ENCODE data around the gene ARF5.
"Not testable (repeated sequence)": the region's sequence is repeated elsewhere in the genome, so short reads cannot be mapped to it uniquely, and the experiment has no call there.

ARF5 gene

DNA sequence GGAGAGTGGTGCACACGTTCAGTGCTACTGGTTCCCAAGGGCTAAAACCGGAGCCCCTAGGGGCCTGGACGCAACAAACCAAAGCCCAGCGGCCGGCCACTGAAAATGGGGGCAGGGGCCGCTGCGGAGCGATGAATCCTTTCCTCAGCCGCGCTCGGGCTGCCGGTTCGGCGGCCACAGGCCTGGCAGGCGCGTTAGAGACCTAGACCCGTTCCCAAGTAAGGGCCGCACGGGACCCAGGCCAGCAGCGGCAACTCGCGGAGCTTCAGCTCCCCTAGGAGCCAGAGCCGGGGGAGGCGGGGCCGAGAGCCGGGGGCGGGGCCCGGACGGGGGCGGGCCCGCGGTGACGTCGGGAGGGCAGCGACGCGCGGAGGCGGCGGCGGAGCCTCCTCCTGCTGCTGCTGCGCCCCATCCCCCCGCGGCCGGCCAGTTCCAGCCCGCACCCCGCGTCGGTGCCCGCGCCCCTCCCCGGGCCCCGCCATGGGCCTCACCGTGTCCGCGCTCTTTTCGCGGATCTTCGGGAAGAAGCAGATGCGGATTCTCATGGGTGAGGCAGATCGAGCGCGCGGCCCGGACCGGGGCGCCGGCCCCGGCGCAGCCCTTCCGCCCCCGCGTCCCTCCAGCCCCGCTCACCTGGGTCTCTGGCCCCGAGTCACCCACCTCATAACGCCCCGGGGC lies at the start of gene ARF5:
ARF5 (plus strand) TSS at position 393 of the 678 bp plus-strand sequence; CDS start at position 481, 88 bp downstream.
- peak; percentile 73 to 90 (median 86) for DNase-seq

DNA sequence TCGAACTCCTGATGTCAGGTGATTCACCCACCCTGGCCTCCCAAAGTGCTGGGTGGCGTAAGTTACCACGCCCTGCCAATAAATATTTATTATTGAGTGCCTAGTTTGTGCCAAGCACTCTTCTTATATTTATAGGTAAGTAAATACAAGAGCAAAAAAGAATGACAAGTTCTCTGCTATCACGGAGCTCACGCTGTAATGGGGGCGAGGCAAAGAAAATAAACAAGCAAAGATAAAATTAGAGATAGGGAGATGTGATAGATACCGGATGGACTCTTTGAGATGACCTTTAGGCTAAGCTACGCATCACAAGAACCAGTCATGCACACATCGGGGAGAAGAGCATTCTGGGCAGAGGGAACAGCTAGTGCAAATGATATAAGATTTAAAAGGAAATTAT lies 49.1 kb upstream of the ARF5 start:
- no peak for DNase-seq

DNA sequence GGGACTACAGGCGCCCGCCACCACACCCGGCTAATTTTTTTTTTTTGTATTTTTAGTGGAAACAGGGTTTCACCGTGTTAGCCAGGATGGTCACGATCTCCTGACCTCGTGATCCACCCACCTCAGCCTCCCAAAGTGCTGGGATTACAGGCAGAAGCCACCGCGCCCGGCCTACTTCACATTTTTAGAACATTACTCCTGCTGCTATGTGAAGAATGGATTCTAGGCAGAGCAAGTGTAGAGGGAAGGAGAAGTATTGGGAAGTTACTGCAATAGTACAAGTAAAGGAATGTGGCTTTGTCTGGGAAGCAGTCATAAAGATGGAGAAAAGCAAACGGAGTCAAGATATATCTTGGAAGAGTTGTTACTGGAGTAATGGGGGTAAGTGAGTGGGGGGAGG lies 47.8 kb upstream of the ARF5 start:
- not testable (repeated sequence) for DNase-seq

DNA sequence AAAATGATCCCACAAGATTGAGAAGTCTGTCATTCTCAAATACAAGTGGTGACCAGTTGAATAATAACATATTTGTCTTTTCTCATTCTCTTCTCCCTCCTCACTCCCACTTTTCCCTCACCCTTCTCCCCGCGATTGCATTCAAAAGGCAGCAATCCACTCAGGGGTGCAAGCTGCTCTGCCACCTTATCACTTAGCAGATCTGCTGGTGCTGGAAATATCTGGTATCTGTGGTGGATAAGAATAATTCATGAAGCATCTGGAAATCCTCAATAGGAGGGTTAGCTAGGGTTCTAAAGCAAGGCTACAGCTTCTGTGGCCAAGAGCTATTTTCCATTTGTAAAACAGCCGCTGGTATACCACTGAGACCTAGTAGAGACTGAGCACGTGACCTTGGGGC lies 46.7 kb upstream of the ARF5 start:
- no peak for DNase-seq

DNA sequence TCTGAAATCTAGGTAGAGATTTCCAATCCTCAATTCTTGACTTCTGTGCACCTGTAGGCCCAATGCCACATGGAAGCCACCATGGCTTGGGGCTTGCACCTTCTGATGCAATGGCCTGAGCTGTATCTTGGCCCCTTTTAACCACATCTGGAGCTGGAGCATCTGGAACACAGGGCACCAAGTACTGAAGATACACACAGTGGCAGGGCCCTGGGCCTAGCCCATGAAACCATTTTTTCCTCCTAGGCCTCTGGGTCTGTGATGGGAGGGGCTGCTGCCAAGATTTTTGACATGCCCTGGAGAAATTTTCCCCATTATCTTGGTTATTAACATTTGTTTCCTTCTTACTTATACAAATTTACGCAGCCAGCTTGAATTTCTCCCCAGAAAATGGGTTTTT lies 41.9 kb upstream of the ARF5 start:
- no peak for DNase-seq

DNA sequence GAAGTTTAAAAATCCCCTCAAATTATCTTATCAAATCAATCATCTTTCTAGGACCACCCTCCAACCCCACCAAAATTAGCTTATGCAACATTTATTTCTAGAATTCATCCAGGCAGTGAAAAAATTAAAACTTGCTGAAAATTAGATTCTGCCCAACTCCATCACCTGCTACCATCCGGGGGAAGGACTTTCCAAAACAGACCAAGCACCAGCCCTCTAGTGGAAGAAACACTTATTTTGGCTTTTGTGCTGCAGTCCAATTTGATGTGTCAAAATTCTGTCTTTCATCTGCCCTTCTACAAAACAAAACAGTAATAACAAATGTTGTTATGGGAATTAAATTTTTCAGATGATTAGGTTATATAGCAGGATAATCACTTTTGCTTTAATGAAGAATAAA lies 38.0 kb upstream of the ARF5 start:
- no peak for DNase-seq

DNA sequence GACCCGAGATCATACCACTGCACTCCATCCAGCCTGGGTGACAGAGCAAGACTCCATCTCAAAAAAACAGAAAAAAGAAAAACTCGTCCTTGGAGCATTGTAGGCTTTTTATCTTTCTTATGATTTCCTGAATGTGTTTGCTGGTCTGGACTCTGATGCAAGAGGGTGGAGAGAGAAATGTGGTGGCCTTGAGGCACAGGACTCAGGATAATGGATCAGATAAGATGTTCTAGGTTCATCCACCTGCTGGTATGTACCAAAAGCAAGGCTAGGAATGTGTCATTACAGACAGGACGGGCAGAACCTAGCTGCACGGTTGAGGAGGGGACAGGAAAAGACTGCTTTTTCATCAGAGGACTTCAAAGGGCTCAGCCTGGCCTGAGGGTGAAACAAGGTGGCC lies 36.3 kb upstream of the ARF5 start:
- no peak for DNase-seq

DNA sequence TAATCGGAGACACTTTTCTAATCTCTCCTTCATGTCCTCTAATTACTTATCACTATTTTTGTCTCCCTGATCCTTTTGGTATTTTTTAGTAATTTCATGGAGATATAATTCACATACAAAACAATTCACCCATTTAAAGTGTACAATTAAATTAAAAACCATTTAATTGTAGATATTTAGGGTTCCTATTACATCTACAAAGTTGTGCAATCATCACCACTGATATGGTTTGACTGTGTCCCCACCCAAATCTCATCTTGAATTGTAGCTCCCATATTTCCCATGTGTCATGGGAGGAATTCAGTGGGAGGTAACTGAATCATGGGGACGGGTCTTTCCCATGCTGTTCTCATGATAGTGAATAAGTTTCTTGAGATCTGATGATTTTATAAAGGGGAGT lies 31.8 kb upstream of the ARF5 start:
- DNase-seq: no peak

DNA sequence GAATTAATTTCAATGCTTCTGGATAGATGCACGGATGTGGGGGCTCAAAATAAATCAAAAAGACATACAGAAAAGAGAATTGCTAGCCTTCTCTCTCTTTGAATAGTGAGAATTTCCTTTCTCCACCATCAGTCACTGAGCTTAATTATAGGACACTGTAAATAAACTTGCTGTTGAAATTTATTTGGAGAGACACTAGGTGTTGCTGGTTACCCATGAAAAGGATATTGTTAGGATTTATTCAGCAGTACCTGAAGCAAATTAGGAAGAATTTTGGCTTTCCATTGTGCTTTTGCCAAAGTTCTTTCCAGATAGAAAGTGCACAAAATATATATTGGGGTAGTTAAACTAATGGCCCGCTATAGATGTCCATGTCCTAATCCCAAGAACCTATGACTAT lies 30.4 kb upstream of the ARF5 start:
- DNase-seq: no peak

DNA sequence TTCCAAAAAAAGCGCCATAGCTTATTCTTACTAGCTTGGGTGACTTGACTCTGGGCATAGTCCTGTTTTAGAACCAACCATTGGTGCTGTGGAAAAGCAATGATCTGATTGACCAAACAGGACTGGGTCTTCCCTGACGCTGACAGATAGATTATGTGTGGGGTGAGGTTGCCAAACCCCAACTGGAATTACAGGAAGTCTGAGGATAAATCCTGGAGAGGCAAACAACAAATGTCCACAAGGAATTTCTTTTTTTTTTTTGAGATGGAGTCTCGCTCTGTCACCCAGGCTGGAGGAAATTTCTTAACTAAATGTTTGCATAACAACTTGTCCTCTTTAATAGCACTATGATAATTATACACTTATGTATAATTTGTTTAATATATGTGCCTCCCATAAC lies 22.0 kb upstream of the ARF5 start:
- no peak for DNase-seq

DNA sequence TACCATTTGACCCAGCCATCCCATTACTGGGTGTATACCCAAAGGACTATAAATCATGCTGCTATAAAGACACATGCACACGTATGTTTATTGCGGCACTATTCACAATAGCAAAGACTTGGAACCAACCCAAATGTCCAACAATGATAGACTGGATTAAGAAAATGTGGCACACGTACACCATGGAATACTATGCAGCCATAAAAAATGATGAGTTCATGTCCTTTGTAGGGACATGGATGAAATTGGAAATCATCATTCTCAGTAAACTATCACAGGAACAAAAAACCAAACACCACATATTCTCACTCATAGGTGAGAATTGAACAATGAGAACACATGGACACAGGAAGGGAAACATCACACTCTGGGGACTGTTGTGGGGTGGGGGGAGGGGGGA lies 20.2 kb upstream of the ARF5 start:
- DNase-seq: not testable (repeated sequence)

DNA sequence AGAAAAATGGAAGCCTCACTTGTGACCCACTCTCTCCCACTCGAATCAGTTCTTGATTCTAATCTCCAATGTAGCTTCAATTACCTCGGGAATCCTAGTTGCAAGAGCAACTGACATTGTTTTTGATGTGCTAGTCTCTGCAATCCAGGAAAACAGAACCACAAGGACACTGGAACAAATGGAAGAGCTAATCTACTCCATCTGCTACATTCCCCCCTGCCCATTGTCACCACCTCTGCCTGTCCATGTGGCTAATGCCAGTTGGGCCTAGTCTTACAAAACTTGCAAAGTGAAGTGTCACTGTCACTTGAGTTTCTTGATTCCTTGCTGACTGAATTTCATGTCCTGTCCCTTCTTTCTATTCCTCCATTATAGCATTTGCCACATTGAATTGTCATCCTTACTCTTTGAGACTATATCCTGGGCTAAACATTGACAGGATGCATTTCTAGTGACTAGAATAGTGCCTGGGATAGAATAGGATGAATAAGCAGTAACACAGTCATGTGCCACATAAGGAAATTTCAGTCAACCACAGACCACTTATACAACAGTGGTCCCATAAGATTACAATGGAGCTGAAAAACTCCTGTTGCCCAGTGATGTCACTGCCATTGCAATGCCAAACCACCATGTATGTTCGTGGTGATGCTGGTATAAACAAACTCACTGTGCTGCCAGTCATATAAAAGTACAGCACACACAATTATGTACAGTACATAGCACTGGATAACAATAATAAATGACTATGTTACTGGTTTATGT lies 16.3 kb upstream of the ARF5 start:
- no peak for DNase-seq

DNA sequence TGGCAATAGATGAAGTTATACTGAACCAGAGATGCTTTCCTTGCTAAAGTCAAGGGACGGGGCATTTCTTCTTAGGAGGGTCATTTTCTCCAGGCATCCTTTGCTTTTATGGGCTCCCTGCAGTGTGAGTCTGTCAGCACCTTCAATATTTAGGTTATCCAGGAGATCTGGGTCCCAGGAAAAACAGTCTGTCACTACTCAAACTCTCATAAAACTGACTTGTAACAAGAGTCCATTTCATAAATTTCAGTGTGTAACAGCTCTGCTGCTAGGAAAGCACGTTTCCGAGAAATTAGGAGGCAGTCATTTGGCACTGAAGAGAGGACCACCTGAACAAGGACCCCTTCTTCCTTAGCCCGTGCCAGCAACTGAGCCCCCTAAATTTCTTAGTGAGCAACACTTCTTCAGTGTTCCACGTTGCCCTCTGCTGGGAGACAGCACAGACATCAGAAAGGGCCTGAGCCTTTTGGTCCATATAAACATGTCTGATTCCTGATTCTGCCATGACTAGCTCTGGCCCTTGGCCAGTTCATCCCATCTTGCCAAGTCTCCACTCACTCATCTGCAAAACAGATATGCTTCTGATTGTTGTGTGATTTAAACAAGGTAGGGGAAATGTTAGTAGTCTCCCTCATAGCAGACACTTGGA lies 10.1 kb upstream of the ARF5 start:
- no peak for DNase-seq

DNA sequence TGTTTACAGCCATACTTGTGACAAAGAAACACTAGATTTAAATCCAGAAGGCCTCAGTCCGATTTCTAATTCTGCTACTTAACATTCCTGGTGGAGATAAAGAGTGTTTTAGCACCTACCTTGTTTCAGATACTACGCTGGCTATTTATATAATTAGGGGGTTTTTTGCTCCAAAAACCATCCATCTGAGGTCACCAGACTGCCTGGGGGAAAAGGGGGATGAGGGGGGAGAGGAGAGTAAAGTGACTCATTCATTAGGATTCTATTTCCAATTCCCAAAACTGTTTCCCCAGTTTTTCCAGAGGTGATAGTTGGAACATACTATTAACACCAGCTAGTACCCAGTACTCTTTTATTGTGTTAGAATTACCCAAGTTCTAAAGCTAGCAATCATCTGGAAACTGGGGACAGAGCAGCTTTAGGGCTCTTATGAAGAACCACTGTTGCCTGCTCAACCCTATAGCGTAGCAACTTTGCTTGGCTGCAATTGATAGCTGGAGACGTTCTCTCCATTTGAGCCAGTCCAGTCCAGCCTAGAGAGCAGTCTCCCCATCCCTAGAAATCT lies 9.4 kb upstream of the ARF5 start:
- no peak for DNase-seq

DNA sequence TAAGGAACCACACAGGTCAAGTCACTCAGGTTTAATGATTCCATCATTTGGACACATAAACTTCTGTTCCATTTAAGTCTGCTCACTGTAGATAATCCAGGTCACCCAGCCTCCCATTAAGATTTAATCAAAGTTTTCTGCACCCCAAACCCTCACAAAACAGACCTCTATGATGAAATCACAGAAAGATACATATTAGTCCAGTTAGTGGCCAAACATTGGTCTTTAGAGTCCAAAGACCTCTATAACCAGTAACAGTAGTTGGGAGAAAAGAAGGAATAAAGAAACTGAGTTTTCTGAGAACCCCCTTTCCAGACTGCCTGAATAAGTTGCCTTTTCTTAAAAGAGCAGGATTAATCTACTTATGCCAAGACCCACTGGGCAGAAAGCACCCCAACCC lies 7.6 kb upstream of the ARF5 start:
- DNase-seq: no peak

DNA sequence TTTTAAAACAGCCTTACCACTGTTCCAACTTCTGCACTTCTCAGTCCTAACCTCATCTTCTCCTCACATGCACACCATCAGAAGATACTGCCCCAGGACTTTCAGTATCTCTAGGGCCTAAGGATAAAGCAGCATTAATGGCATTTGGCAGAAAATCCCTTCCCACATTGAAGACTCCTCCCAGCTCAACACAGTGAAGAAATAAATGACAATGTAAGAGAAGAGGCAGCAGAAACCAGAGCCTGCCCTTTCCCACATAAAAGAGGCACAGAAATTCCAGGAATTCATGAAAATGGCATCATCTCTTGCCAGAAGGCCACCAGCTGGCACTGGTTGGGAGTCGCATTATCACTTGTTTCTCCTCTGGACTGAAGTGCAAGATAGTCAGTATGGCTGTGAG lies 6.5 kb upstream of the ARF5 start:
- no peak for DNase-seq

DNA sequence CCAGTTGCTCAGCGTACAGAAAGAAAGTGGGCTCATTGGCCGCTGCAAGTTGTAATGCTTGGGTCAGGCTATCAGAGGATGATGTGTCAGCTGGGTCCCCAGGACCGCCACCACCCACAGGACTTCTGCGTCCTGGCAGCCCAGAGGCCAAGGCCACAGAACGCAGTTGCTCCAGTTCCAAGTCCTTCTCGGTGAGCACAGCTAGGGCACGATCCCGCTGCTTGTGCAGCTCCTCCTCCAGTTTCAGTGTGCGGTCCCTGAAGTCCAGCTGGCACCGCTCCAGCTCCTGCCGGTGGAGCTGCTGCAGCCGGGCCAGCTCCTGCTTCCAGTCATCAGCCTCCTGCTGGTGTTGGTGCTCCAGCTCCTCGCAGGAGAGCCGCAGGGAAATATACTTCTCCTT lies 5.8 kb upstream of the ARF5 start:
- no peak for DNase-seq

DNA sequence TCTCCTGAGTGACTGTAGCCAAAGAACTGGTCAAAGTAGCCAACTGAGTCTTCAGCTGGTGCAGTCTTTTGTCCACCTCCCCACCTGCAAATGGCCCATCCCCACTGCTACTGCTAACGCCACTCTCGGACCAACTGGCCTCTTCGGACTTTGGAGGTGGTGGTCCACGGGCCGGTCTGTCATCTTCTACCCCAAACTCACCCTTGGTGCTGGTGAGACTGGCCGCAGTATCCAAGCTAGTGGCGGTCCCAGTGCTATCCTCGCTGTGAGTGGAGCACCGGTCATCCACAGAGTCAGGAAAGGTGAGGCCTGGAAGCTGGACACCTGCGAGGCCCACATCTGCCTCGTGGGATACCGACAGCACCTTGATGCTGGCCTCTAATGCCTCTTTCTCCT lies 3.6 kb upstream of the ARF5 start:
- DNase-seq: no peak

DNA sequence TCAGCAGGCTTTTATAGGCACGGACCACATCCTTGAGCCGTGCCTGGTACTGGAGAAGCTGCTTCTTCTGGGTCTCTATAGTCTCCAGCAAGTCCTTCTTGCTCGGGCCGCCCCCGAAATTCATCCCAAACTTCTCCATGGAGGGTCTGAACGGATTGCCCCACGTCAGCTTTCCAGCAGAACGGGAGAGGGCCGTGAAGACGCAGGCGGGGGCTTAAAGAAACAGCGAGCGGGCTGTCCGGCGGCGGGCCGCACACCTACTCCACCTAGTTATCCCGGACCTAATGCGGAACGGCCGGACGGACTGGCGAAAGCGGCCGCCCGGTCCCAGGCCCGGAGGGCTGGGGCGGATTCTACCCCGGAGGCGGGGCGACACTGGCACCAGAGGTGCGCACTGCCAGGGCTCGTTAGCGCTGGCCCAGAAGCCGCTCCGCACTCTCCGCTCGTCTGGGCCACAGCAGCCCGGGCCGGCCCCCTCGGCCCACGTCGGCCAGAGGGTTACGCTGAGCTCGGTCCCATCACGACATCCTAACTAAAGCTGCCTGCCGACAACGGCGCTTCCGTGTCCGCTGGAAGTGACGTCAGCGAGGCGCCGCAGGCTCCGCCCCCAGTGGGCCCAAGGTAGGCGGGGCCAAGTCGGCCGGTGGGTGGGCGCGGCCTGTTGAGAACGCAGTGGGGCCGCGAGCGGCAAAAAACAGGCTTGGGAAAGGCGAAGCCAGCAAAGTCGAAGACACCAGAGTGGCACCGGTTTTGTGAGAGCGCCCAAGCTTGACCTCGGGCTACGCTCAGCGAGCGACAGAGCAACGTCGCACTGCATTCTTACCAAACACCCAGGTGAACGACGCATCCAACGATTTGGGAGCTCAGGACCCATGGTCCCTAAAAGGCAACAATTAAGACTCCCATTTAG lies 2.9 kb upstream of the ARF5 start, which contains the start of gene GCC1:
GCC1 (minus strand) TSS at position 553 of the 910 bp plus-strand sequence; CDS start at position 139, 414 bp downstream.
- peak; percentile 83 to 95 (median 90) for DNase-seq

DNA sequence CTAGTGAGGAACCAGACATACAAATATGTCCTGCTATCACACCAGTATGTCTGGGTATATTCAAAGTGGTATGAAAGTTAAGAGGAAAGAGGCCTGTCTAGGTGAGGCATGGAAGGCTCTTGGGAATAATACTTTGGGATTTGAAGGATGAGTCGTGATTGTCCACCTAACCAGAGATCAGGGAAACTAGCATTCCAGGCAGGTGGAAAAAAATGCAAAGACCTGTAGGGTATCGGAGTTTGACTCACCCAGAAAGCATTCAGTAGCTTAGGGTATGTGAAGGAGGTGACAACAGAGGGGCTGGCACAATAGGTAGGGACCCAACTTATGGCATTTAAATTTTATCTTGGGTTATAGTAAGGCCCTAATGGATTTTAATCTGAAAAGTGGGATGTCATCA lies 1.9 kb upstream of the ARF5 start:
- no peak for DNase-seq

DNA sequence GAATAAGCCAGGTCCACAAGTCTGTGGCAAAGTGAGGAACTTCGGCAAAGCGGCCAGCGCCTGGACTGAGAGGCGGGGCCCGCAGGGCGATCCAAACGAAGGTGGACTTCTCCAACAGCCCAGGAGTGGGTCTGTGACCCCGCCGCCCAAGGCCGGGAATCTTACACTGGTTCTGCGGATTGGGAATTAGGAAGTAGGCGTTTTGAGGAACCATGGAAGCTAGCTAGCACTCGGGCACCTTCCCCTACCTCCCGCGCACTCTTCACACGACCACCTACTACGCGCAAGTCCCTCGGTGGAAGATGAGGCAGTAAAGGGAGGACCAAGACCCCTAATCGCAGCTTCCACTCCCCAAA lies 570 bp upstream of the ARF5 start:
- DNase-seq: no peak

DNA sequence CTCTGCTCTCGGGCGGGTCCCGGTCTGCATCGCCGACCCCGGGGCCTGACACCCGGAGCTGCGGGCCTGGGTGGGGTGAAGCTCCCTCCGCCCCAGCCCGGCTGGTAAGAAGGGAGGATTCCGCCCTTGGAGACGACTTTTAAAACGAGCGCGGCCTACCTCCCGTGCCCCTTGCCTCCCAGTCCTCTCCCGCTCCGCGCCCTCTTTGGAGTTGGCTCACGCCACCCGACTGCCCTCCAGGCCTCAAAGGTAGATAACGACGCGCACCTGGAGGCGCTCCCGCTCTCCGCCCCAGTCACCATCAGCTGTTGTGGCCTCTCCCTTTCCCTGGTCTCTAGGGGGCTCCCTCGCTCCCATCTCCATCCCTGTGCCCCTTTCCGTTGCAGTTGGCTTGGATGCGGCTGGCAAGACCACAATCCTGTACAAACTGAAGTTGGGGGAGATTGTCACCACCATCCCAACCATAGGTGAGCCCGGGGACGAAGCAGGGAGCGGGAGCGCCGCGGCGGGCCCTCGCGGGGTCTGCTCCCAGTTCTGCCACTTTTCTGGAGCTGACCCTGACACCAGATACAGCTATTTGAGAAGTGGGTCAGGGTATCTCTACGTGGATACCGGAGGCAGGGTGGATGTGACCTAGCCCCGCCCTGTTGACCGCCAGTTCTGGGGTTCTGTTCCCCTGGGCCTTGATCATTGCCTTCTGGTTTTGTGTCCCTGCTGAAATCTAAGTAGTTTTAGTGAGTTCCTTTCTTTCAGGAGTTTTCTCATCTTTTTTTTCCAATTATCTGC lies 679 bp downstream of the ARF5 start:
- peak in 2 of 6 experiments; percentile 38 to 44 for DNase-seq
